SU-DHL-6 (cell line): ENCODE measurements around the gene NOG.
A peak's percentile ranks its signal among the peaks of the same experiment; 100 is the strongest.

ENCODE experiments used
- H2AFZ ChIP-seq: fragments of 200-600 bp; sonication (generic); 2 replicates; pipeline ENCODE4 v1.6.1; 2014; ENCODE audit warnings: low read depth, mild to moderate bottlenecking, moderate library complexity, mixed read lengths, antibody characterized with exemption, low read length; ENCODE audit not compliant: severe bottlenecking
- H3F3A ChIP-seq: fragments of 200-600 bp; shearing (Covaris generic); 2 replicates; pipeline ENCODE4 v1.6.0; 2016; ENCODE audit warnings: antibody characterized with exemption, mild to moderate bottlenecking; ENCODE audit not compliant: insufficient read depth
- H3K27ac ChIP-seq: fragments of 200-600 bp; sonication (generic); 2 replicates; pipeline ENCODE4 v1.5.1; 2016; ENCODE audit warnings: low read depth, mild to moderate bottlenecking, low read length, moderate library complexity, mixed read lengths
- H3K27me3 ChIP-seq: fragments of 200-600 bp; sonication (generic), shearing (Covaris generic); 2 replicates; pipeline ENCODE4 v1.6.0; 2014; ENCODE audit warnings: mild to moderate bottlenecking, low read length
- H3K36me3 ChIP-seq: fragments of 200-600 bp; sonication (generic); 2 replicates; pipeline ENCODE4 v1.6.1; 2014; ENCODE audit warnings: mild to moderate bottlenecking, low read length, mixed read lengths
- H3K4me2 ChIP-seq: fragments of 300-600, 200-600 bp; shearing (Covaris generic), sonication (generic); 2 replicates; pipeline ENCODE4 v1.6.0; 2014; ENCODE audit warnings: low read length, low read depth, mild to moderate bottlenecking; ENCODE audit not compliant: poor library complexity, severe bottlenecking
- H3K4me3 ChIP-seq: fragments of 200-600 bp; sonication (generic); 2 replicates; pipeline ENCODE4 v1.5.1; 2014; ENCODE audit warnings: antibody characterized with exemption, low read length, mild to moderate bottlenecking, mixed read lengths; ENCODE audit not compliant: insufficient read depth, poor library complexity, severe bottlenecking
- H3K79me2 ChIP-seq: fragments of 200-600 bp; sonication (generic); 2 replicates; pipeline ENCODE4 v1.6.1; 2014; ENCODE audit warnings: mild to moderate bottlenecking, low read length, moderate library complexity; ENCODE audit not compliant: insufficient read depth
- H3K9ac ChIP-seq: fragments of 200-600 bp; sonication (generic); 2 replicates; pipeline ENCODE4 v1.7.0; 2014; ENCODE audit warnings: mild to moderate bottlenecking, low read length
- H3K9me2 ChIP-seq: fragments of 200-600 bp; sonication (generic); replicated peaks from 2 replicates; pipeline ENCODE4 v1.6.1; 2014; ENCODE audit warnings: low read length; ENCODE audit not compliant: insufficient read depth
- H3K9me3 ChIP-seq: fragments of 200-600 bp; sonication (generic); 2 replicates; pipeline ENCODE4 v1.6.1; 2014; ENCODE audit warnings: low read length, mixed read lengths; ENCODE audit not compliant: insufficient read depth
- H4K20me1 ChIP-seq: fragments of 200-600 bp; sonication (generic); 2 replicates; pipeline ENCODE4 v1.6.1; 2014; ENCODE audit warnings: low read depth, mild to moderate bottlenecking, antibody characterized with exemption, low read length, moderate library complexity, mixed read lengths
- CTCF ChIP-seq: fragments of 200-600 bp; sonication (generic); IDR thresholded peaks from one replicate; pipeline ENCODE4 v1.5.1; 2017; ENCODE audit warnings: antibody characterized with exemption, mild to moderate bottlenecking, low read length, moderate library complexity; ENCODE audit not compliant: insufficient read depth, poor library complexity, severe bottlenecking
- EZH2phosphoT487 ChIP-seq: fragments of 200-600 bp; sonication (generic), shearing (Covaris generic); conservative IDR thresholded peaks from 2 replicates; pipeline ENCODE4 v1.6.1; 2018; ENCODE audit warnings: mild to moderate bottlenecking, antibody characterized with exemption, low read length, moderate library complexity, mixed read lengths

The NOG gene

GRCh38 chr17:56593646-56594319 lies at the start of gene NOG:
NOG (plus strand) TSS chr17:56593699; CDS start chr17:56594224, 525 bp downstream.
- Histone ChIP-seq H2AFZ (peak within 1 kb of the TSS; percentile 24), H3K79me2 (no peaks in the 10 kb centered on the region), H3K9ac (peak within 1 kb of the TSS; percentile 17; the same call in 1 of the 2 replicates), H3K9me2 (no peaks in the 10 kb centered on the region), H3K4me3 (peak within 1 kb of the TSS; percentile 48), H3K9me3 (no peaks in the 10 kb centered on the region), H4K20me1 (no peaks in the 10 kb centered on the region), H3K27me3 (no peaks in the 10 kb centered on the region), H3K27ac (no peak within 1 kb of the TSS), H3F3A (no peaks in the 10 kb centered on the region), H3K4me2 (peak within 1 kb of the TSS; percentile 63), H3K36me3 (no peaks in the 10 kb centered on the region)
- TF ChIP-seq CTCF (no peak), EZH2phosphoT487 (0 out of 2 replicates have a peak, but pooled peaks have one; percentile 10)

GRCh38 chr17:56545106-56545505 lies 48.4 kb upstream of the NOG start:
- TF ChIP-seq EZH2phosphoT487 (no peak), CTCF (no peak)
- H3K79me2 ChIP-seq = no peaks in the 10 kb centered on the region
- no peaks in the 10 kb centered on the region for H4K20me1 ChIP-seq
- no peaks in the 10 kb centered on the region for H3K9me3 ChIP-seq
- H3K9me2 ChIP-seq = no peaks in the 10 kb centered on the region
- no peak overlapping the region for H3K27ac ChIP-seq
- no peak overlapping the region for H3K9ac ChIP-seq
- no peaks in the 10 kb centered on the region for H3F3A ChIP-seq
- H3K27me3 ChIP-seq = no peaks in the 10 kb centered on the region
- no peaks in the 10 kb centered on the region for H3K36me3 ChIP-seq
- H3K4me2 ChIP-seq = no peak overlapping the region
- no peak overlapping the region for H2AFZ ChIP-seq
- no peak overlapping the region for H3K4me3 ChIP-seq

- no peak overlapping the region for H3K9ac ChIP-seq
- no peaks in the 10 kb centered on the region for H3K9me3 ChIP-seq
- no peaks in the 10 kb centered on the region for H3K27me3 ChIP-seq
- no peaks in the 10 kb centered on the region for H3K79me2 ChIP-seq
- no peak overlapping the region for H2AFZ ChIP-seq
- H3K9me2 ChIP-seq = no peaks in the 10 kb centered on the region
- H3K27ac ChIP-seq = no peak overlapping the region
- no peaks in the 10 kb centered on the region for H4K20me1 ChIP-seq
- no peak overlapping the region for H3K4me2 ChIP-seq
- H3K36me3 ChIP-seq = no peaks in the 10 kb centered on the region
- H3K4me3 ChIP-seq = no peak overlapping the region
- TF ChIP-seq EZH2phosphoT487 (no peak), CTCF (no peak)
- H3F3A ChIP-seq = no peaks in the 10 kb centered on the region
These were observed 47.6 kb upstream of the NOG start for GRCh38 chr17:56545930-56546329.
